GM12878 (cell line): ENCODE data around the gene MT4. TPM values are rescaled to one million over a fixed set of nuclear protein-coding genes. Genes with fewer than 3 reads are reported as not detected.

ENCODE experiments used
- ATAC-seq: fragments of 200-7000 bp; cut with Tn5 transposase; 3 replicates; pipeline ENCODE4 v1.9.1; 2020; ENCODE audit warnings: mild to moderate bottlenecking, moderate library complexity
- BruUV-seq: library from RNA; stranded (reverse); fragments of 400-500 nt; replicated peaks from 2 replicates; lab custom pipeline; 2021; lab: Mats Ljungman, UMichigan
- CTCF ChIA-PET: fragments of 300-600 bp; sonication (Branson Sonifier 250); formaldehyde crosslinking; extraction: SDS; loops from one replicate; lab custom pipeline; 2021; ENCODE audit warnings: inconsistent platforms; lab: Yijun Ruan, JAX
- POLR2A ChIA-PET: fragments of 350-600 bp; formaldehyde crosslinking; extraction: SDS; loops from one replicate; lab custom pipeline; 2021; ENCODE audit warnings: inconsistent platforms; lab: Charles Lee
- RAD21 ChIA-PET: fragments of 300-600 bp; sonication (Branson Sonifier 250); formaldehyde crosslinking; loops from one replicate; lab custom pipeline; 2023; ENCODE audit warnings: antibody characterized with exemption; ENCODE audit not compliant: unreplicated experiment; lab: Charles Lee
- SMC1A ChIA-PET: fragments of 300-600 bp; sonication (Branson Sonifier 250); formaldehyde crosslinking; loops from one replicate; lab custom pipeline; 2023; ENCODE audit not compliant: unreplicated experiment, uncharacterized antibody; lab: Charles Lee
- DNase-seq: peaks from one replicate; pipeline ENCODE4 v3.0.0-alpha.2; 2011; ENCODE audit warnings: low read depth, low spot score
- FAIRE-seq: peaks from 3 replicates; lab custom pipeline; 2011; peaks lifted over from hg19 to GRCh38; lab: Jason Lieb, UNC
- H2AFZ ChIP-seq: 2 replicates; pipeline ENCODE4 v1.6.0; 2011; ENCODE audit warnings: low read depth, low read length, control low read depth; ENCODE audit not compliant: control insufficient read depth
- H3K27ac ChIP-seq: 2 replicates; pipeline ENCODE4 v1.5.1; 2011; ENCODE audit warnings: control low read depth; ENCODE audit not compliant: control insufficient read depth, insufficient read depth
- H3K27me3 ChIP-seq, 2 experiments: replicated peaks in 1 of 2; 2 replicates each; pipeline versions ENCODE4 v1.6.0 to v1.6.1; 2011; ENCODE audit warnings: low read length in 1 of 2; ENCODE audit not compliant: control insufficient read depth in 2 of 2, insufficient read depth in 2 of 2
- H3K36me3 ChIP-seq, 2 experiments: 2 replicates each; pipeline ENCODE4 v1.5.1; 2011; ENCODE audit warnings: low read length in 1 of 2; ENCODE audit not compliant: control insufficient read depth in 2 of 2, insufficient read depth in 2 of 2
- H3K4me1 ChIP-seq: 2 replicates; pipeline ENCODE4 v1.6.1; 2011; ENCODE audit warnings: mild to moderate bottlenecking, low read length, moderate library complexity, mixed read lengths; ENCODE audit not compliant: control insufficient read depth, insufficient read depth
- H3K4me2 ChIP-seq: 2 replicates; pipeline ENCODE4 v1.6.0; 2011; ENCODE audit warnings: control low read depth; ENCODE audit not compliant: control insufficient read depth, insufficient read depth
- H3K4me3 ChIP-seq: fragments of 200-600 bp; sonication (generic); 2 replicates; pipeline ENCODE4 v1.5.1; 2016
- H3K79me2 ChIP-seq: 2 replicates; pipeline ENCODE4 v1.6.0; 2011; ENCODE audit warnings: low read length; ENCODE audit not compliant: control insufficient read depth, insufficient read depth
- H3K9ac ChIP-seq: 2 replicates; pipeline ENCODE4 v1.8.0; 2011; ENCODE audit warnings: low read length, control low read depth, mixed read lengths; ENCODE audit not compliant: control insufficient read depth, insufficient read depth
- H3K9me3 ChIP-seq: replicated peaks from 3 replicates; pipeline ENCODE4 v1.5.1; 2011; ENCODE audit warnings: mild to moderate bottlenecking, low read length; ENCODE audit not compliant: control insufficient read depth, insufficient read depth
- H4K20me1 ChIP-seq: 2 replicates; pipeline ENCODE4 v1.6.0; 2011; ENCODE audit not compliant: control insufficient read depth, insufficient read depth
- ATF7 ChIP-seq: fragments of 450-650 bp; IDR thresholded peaks from 2 replicates; pipeline ENCODE4 v1.6.1; 2016; ENCODE audit warnings: low read depth, mild to moderate bottlenecking
- HDAC2 ChIP-seq: fragments of 200-600 bp; sonication (generic); IDR thresholded peaks from 2 replicates; pipeline ENCODE4 v1.6.1; 2017
- RAD51 ChIP-seq: fragments of 450-650 bp; IDR thresholded peaks from 2 replicates; pipeline ENCODE4 v1.6.1; 2016; ENCODE audit warnings: moderate library complexity, mild to moderate bottlenecking, inconsistent platforms
- STAT1 ChIP-seq: fragments of 450-650 bp; conservative IDR thresholded peaks from 2 replicates; pipeline ENCODE4 v1.6.1; 2014; ENCODE audit warnings: antibody characterized with exemption, mild to moderate bottlenecking
- TCF12 ChIP-seq: IDR thresholded peaks from 2 replicates; pipeline ENCODE4 v1.6.1; 2011; ENCODE audit warnings: low read depth, mild to moderate bottlenecking, low read length
- ZNF384 ChIP-seq: IDR thresholded peaks from 2 replicates; pipeline ENCODE4 v1.6.1; 2012; ENCODE audit warnings: low read depth, mild to moderate bottlenecking, low read length, improper control_type of control experiment, borderline replicate concordance
- WGBS: methylation state at CpG from one replicate; pipeline ENCODE4 v1.1.6; 2016; ENCODE audit warnings: low lambda C conversion rate; ENCODE audit not compliant: insufficient replicate concordance, insufficient coverage; ENCODE audit errors: missing lambda C conversion rate; 5-methylcytosine and 5-hydroxymethylcytosine counted together
- in situ Hi-C: fragments of 300-500 bp; cut with MboI; formaldehyde crosslinking; loops from 9 replicates; pipeline ENCODE4 v1.14.3; 2018; ENCODE audit warnings: mixed read lengths
- intact Hi-C: fragments of 100-400 bp; cut with micrococcal nuclease; formaldehyde crosslinking; loops from one replicate; pipeline ENCODE4 v1.14.2; 2022; ENCODE audit not compliant: unreplicated experiment
- polyA plus RNA-seq, 11 experiments: library from polyadenylated mRNA; depleted of rRNA in 4 of 11; unstranded in 6 of 11; stranded (reverse) in 5 of 11; fragments of >200 nt; fragmentation: Nextera tagmentation in 4 of 11; fragmentation: Illumina TruSeq in 1 of 11; extraction: Ambion mirVana in 4 of 11; extraction: Trizol in 1 of 11; gene quantifications; 1 replicate in 1 of 11; 2 replicates in 10 of 11; pipeline versions ENCODE4 v1.2.1 to v1.2.3, GENCODE V29; 2011 to 2016; ENCODE audit warnings: inconsistent platforms in 2 of 11, missing spikeins in 2 of 11, low read depth in 1 of 11
- total RNA-seq, 4 experiments: library from RNA; depleted of rRNA in 3 of 4; stranded (reverse); fragments of >200 nt in 3 of 4; fragmentation: Illumina TruSeq in 1 of 4; extraction: Trizol in 1 of 4; gene quantifications; 2 replicates each; pipeline versions ENCODE4 v1.2.1 to v1.2.3, GENCODE V29; 2013 to 2021
- TF ChIP-seq, protein P1 (sequence below): IDR thresholded peaks from 2 replicates; pipeline ENCODE4 v1.6.1; 2012; ENCODE audit warnings: improper control_type of control experiment, low read depth, low read length; ENCODE audit not compliant: insufficient replicate concordance

MT4 gene
- total and polyA plus RNA-seq, 10 of the 15 experiments (the other 5 are each of a cell fraction or from before 2014, with no cell fraction given), result not detected

DNA sequence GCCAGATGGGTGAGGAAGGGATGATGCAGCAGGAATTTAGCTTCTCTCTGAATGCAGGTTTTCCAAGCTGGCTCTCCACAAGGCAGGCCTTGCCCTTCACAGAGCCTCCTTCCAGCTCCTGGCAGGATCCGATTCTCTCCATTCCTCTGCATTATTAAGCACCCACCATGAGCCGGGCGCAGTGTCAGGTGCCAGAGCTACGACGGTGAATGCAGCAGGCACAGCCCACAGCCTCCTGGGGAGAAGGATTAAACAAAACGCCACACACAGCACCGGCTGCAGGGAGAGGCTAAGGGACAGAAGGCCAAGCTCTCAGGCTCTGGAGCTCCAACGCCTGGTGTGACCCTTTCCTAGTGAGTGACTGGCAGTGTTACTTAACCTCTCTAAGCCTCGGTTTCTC, 36.5 kb downstream of the MT4 start:
- no TSS peak for BruUV-seq
- Histone ChIP-seq H2AFZ (no peak overlapping the region), H3K36me3 (no peaks in the 10 kb centered on the region), H3K27ac (no peak overlapping the region), H4K20me1 (no peaks in the 10 kb centered on the region), H3K4me1 (no peaks in the 10 kb centered on the region), H3K9ac (no peak overlapping the region), H3K4me2 (no peak overlapping the region), H3K79me2 (no peaks in the 10 kb centered on the region), H3K9me3 (no peaks in the 10 kb centered on the region), H3K4me3 (no peak overlapping the region), H3K27me3 (no peaks in the 10 kb centered on the region; a peak in 2 of 4 replicates)
- in situ Hi-C loops, result no loop called here
- no peak for DNase-seq
- no peak for FAIRE-seq
- RAD21 ChIA-PET, result interaction anchor here (1.3 to 1.6 kb wide), 4 partner anchors 19 to 101 kb away, joined by 4 to 7 read pairs (median 6); no protein-coding TSS in a partner anchor
- POLR2A ChIA-PET, result no interaction called here
- no peak for ATAC-seq
- CTCF ChIA-PET, result interaction anchor here (0.7 to 2.8 kb wide), 20 partner anchors 8 to 528 kb away, joined by 3 to 31 read pairs (median 4); partner anchors contain the start of gene MT1E
- intact Hi-C loops, result no loop called here
- SMC1A ChIA-PET, result interaction anchor here (0.9 to 2.8 kb wide), 7 partner anchors 9 to 100 kb away, joined by 3 to 14 read pairs (median 4); no protein-coding TSS in a partner anchor
- 38% methylated on average over 9 of the region's 9 CpGs for WGBS
- TF ChIP-seq ATF7, result no peak
- TF ChIP-seq TCF12, result no peak
- no peak for TF ChIP-seq HDAC2
- no peak for TF ChIP-seq STAT1
- no peak for TF ChIP-seq RAD51
- no peak for TF ChIP-seq ZNF384
- TF ChIP-seq, protein P1, sequence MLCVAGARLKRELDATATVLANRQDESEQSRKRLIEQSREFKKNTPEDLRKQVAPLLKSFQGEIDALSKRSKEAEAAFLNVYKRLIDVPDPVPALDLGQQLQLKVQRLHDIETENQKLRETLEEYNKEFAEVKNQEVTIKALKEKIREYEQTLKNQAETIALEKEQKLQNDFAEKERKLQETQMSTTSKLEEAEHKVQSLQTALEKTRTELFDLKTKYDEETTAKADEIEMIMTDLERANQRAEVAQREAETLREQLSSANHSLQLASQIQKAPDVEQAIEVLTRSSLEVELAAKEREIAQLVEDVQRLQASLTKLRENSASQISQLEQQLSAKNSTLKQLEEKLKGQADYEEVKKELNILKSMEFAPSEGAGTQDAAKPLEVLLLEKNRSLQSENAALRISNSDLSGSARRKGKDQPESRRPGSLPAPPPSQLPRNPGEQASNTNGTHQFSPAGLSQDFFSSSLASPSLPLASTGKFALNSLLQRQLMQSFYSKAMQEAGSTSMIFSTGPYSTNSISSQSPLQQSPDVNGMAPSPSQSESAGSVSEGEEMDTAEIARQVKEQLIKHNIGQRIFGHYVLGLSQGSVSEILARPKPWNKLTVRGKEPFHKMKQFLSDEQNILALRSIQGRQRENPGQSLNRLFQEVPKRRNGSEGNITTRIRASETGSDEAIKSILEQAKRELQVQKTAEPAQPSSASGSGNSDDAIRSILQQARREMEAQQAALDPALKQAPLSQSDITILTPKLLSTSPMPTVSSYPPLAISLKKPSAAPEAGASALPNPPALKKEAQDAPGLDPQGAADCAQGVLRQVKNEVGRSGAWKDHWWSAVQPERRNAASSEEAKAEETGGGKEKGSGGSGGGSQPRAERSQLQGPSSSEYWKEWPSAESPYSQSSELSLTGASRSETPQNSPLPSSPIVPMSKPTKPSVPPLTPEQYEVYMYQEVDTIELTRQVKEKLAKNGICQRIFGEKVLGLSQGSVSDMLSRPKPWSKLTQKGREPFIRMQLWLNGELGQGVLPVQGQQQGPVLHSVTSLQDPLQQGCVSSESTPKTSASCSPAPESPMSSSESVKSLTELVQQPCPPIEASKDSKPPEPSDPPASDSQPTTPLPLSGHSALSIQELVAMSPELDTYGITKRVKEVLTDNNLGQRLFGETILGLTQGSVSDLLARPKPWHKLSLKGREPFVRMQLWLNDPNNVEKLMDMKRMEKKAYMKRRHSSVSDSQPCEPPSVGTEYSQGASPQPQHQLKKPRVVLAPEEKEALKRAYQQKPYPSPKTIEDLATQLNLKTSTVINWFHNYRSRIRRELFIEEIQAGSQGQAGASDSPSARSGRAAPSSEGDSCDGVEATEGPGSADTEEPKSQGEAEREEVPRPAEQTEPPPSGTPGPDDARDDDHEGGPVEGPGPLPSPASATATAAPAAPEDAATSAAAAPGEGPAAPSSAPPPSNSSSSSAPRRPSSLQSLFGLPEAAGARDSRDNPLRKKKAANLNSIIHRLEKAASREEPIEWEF, result no peak
